ENCODE measurements around the gene NEK8.

GRCh38 chr17:28749516-28750177 lies 21.1 kb downstream of the NEK8 start:
- TF ChIP-seq EP300 (IDR thresholded peaks at IDR 0.05; ENCODE audit: borderline replicate concordance in 1 of 2, low read depth in 2 of 2, low read length in 2 of 2) (no peak), MAFK (IDR thresholded peaks at IDR 0.05; ENCODE audit: low read depth, low read length) (no peak), CTCF (IDR thresholded peaks at IDR 0.05; ENCODE audit: control extremely low read depth in 1 of 3, insufficient read depth in 1 of 3, low read depth in 1 of 3, low read length in 3 of 3) (no peak), MAX (IDR thresholded peaks at IDR 0.05) (no peak), SP1 (IDR thresholded peaks at IDR 0.05; ENCODE audit: low read depth, low read length) (no peak), POLR2AphosphoS5 (IDR thresholded peaks at IDR 0.05; ENCODE audit: low read depth, low read length) (no peak; the same call in 1 of the 2 replicates), BACH1 (IDR thresholded peaks at IDR 0.05; ENCODE audit: low read length) (no peak), CHD2 (IDR thresholded peaks at IDR 0.05; ENCODE audit: low read length) (no peak), POU5F1 (IDR thresholded peaks at IDR 0.05; ENCODE audit: low read depth, low read length) (no peak), JUN (IDR thresholded peaks at IDR 0.05; ENCODE audit: low read depth, low read length) (no peak), POLR2A (IDR thresholded peaks at IDR 0.05; ENCODE audit: control extremely low read depth in 1 of 2, low read depth in 2 of 2, low read length in 2 of 2) (no peak), ATF3 (IDR thresholded peaks at IDR 0.05; ENCODE audit: insufficient read depth, low read depth, low read length) (no peak), RNF2 (IDR thresholded peaks at IDR 0.05; ENCODE audit: borderline replicate concordance, low read depth, low read length, missing control alignments, poor library complexity, severe bottlenecking) (no peak), RAD21 (IDR thresholded peaks at IDR 0.05 in 1 of 2, conservative IDR thresholded peaks at IDR 0.05 in 1 of 2; ENCODE audit: low read depth in 2 of 2, low read length in 2 of 2) (no peak)
